ENCODE results near the gene AOPEP.
"Not testable (repeated sequence)": the region's sequence is repeated elsewhere in the genome, so short reads cannot be mapped to it uniquely, and the experiment has no call there.

The AOPEP gene

GRCh38 chr9:94950040-94950578 is 223.6 kb downstream of the AOPEP start:
- H3K9ac ChIP-seq (ENCODE audit: low read length): no peak overlapping the region
- H3K4me3 ChIP-seq (ENCODE audit: low read length): no peak overlapping the region
- H3K9me3 ChIP-seq (ENCODE audit: control insufficient read depth, low read length): no peaks in the 10 kb centered on the region
- H3K27me3 ChIP-seq (ENCODE audit: control insufficient read depth, insufficient read depth, low read length): no peaks in the 10 kb centered on the region
- no peaks in the 10 kb centered on the region for H3K36me3 ChIP-seq (ENCODE audit: control insufficient read depth, insufficient read depth, low read length)
- H3K4me1 ChIP-seq (ENCODE audit: control insufficient read depth, insufficient read depth, low read length): peaks cover 29% of the 10 kb centered on the region

GRCh38 chr9:94950579-94951323 is 224.3 kb downstream of the AOPEP start:
- Histone ChIP-seq H3K36me3 (ENCODE audit: control insufficient read depth, insufficient read depth, low read length) (no peaks in the 10 kb centered on the region), H3K9ac (ENCODE audit: low read length) (no peak overlapping the region), H3K4me1 (ENCODE audit: control insufficient read depth, insufficient read depth, low read length) (peaks cover 26% of the 10 kb centered on the region), H3K4me3 (ENCODE audit: low read length) (no peak overlapping the region), H3K27me3 (ENCODE audit: control insufficient read depth, insufficient read depth, low read length) (no peaks in the 10 kb centered on the region), H3K9me3 (ENCODE audit: control insufficient read depth, low read length) (no peaks in the 10 kb centered on the region)

- Histone ChIP-seq H3K4me3 (ENCODE audit: low read length) (no peak overlapping the region), H3K27me3 (ENCODE audit: control insufficient read depth, insufficient read depth, low read length) (no peaks in the 10 kb centered on the region), H3K36me3 (ENCODE audit: control insufficient read depth, insufficient read depth, low read length) (no peaks in the 10 kb centered on the region), H3K9me3 (ENCODE audit: control insufficient read depth, low read length) (no peaks in the 10 kb centered on the region), H3K9ac (ENCODE audit: low read length) (no peak overlapping the region), H3K4me1 (ENCODE audit: control insufficient read depth, insufficient read depth, low read length) (peaks cover 21% of the 10 kb centered on the region)
Observed at GRCh38 chr9:94951324-94952135, 225.0 kb downstream of the AOPEP start.

- no peak overlapping the region for H3K9ac ChIP-seq (ENCODE audit: low read length)
Observed at GRCh38 chr9:94952565-94953373, 226.3 kb downstream of the AOPEP start.

GRCh38 chr9:94956731-94957130 is 230.2 kb downstream of the AOPEP start:
- H3K9me3 ChIP-seq (ENCODE audit: control insufficient read depth, low read length): no peaks in the 10 kb centered on the region
- no peak overlapping the region for H3K9ac ChIP-seq (ENCODE audit: low read length)
- no peak overlapping the region for H3K4me3 ChIP-seq (ENCODE audit: low read length)
- H3K4me1 ChIP-seq (ENCODE audit: control insufficient read depth, insufficient read depth, low read length): peaks cover 3% of the 10 kb centered on the region
- no peaks in the 10 kb centered on the region for H3K36me3 ChIP-seq (ENCODE audit: control insufficient read depth, insufficient read depth, low read length)
- no peaks in the 10 kb centered on the region for H3K27me3 ChIP-seq (ENCODE audit: control insufficient read depth, insufficient read depth, low read length)

More at GRCh38 chr9:94952565-94953373, 226.3 kb downstream of the AOPEP start:
- H3K4me3 ChIP-seq (ENCODE audit: low read length): no peak overlapping the region
- H3K4me1 ChIP-seq (ENCODE audit: control insufficient read depth, insufficient read depth, low read length): peaks cover 21% of the 10 kb centered on the region
- H3K9me3 ChIP-seq (ENCODE audit: control insufficient read depth, low read length): no peaks in the 10 kb centered on the region
- H3K27me3 ChIP-seq (ENCODE audit: control insufficient read depth, insufficient read depth, low read length): no peaks in the 10 kb centered on the region
- no peaks in the 10 kb centered on the region for H3K36me3 ChIP-seq (ENCODE audit: control insufficient read depth, insufficient read depth, low read length)

GRCh38 chr9:94960964-94961363 is 234.5 kb downstream of the AOPEP start:
- no peaks in the 10 kb centered on the region for H3K27me3 ChIP-seq (ENCODE audit: control insufficient read depth, insufficient read depth, low read length)
- no peaks in the 10 kb centered on the region for H3K4me1 ChIP-seq (ENCODE audit: control insufficient read depth, insufficient read depth, low read length)
- no peak overlapping the region for H3K4me3 ChIP-seq (ENCODE audit: low read length)
- H3K36me3 ChIP-seq (ENCODE audit: control insufficient read depth, insufficient read depth, low read length): no peaks in the 10 kb centered on the region
- no peak overlapping the region for H3K9ac ChIP-seq (ENCODE audit: low read length)
- H3K9me3 ChIP-seq (ENCODE audit: control insufficient read depth, low read length): no peaks in the 10 kb centered on the region

- Histone ChIP-seq H3K4me1 (ENCODE audit: control insufficient read depth, insufficient read depth, low read length) (no peaks in the 10 kb centered on the region), H3K9ac (ENCODE audit: low read length) (no peak overlapping the region), H3K36me3 (ENCODE audit: control insufficient read depth, insufficient read depth, low read length) (no peaks in the 10 kb centered on the region), H3K4me3 (ENCODE audit: low read length) (no peak overlapping the region), H3K27me3 (ENCODE audit: control insufficient read depth, insufficient read depth, low read length) (no peaks in the 10 kb centered on the region), H3K9me3 (ENCODE audit: control insufficient read depth, low read length) (no peaks in the 10 kb centered on the region)
Observed at GRCh38 chr9:94961870-94962269, 235.4 kb downstream of the AOPEP start.

GRCh38 chr9:94965631-94966030 is 239.1 kb downstream of the AOPEP start:
- not testable (repeated sequence) for H3K4me3 ChIP-seq (ENCODE audit: low read length); H3K9ac ChIP-seq (ENCODE audit: low read length); H3K36me3 ChIP-seq (ENCODE audit: control insufficient read depth, insufficient read depth, low read length); H3K9me3 ChIP-seq (ENCODE audit: control insufficient read depth, low read length); H3K27me3 ChIP-seq (ENCODE audit: control insufficient read depth, insufficient read depth, low read length); H3K4me1 ChIP-seq (ENCODE audit: control insufficient read depth, insufficient read depth, low read length)

- H3K36me3 ChIP-seq (ENCODE audit: control insufficient read depth, insufficient read depth, low read length); H3K4me1 ChIP-seq (ENCODE audit: control insufficient read depth, insufficient read depth, low read length); H3K9me3 ChIP-seq (ENCODE audit: control insufficient read depth, low read length); H3K4me3 ChIP-seq (ENCODE audit: low read length); H3K27me3 ChIP-seq (ENCODE audit: control insufficient read depth, insufficient read depth, low read length); H3K9ac ChIP-seq (ENCODE audit: low read length): not testable (repeated sequence)
Observed at GRCh38 chr9:94966046-94966445, 239.5 kb downstream of the AOPEP start.

- Histone ChIP-seq H3K9ac (ENCODE audit: low read length) (no peak overlapping the region), H3K4me3 (ENCODE audit: low read length) (no peak overlapping the region), H3K9me3 (ENCODE audit: control insufficient read depth, low read length) (no peaks in the 10 kb centered on the region), H3K36me3 (ENCODE audit: control insufficient read depth, insufficient read depth, low read length) (no peaks in the 10 kb centered on the region), H3K4me1 (ENCODE audit: control insufficient read depth, insufficient read depth, low read length) (peaks cover 6% of the 10 kb centered on the region), H3K27me3 (ENCODE audit: control insufficient read depth, insufficient read depth, low read length) (no peaks in the 10 kb centered on the region)
Observed at GRCh38 chr9:94967482-94967881, 241.0 kb downstream of the AOPEP start.

- no peaks in the 10 kb centered on the region for H3K9me3 ChIP-seq (ENCODE audit: control insufficient read depth, low read length)
- H3K36me3 ChIP-seq (ENCODE audit: control insufficient read depth, insufficient read depth, low read length): no peaks in the 10 kb centered on the region
- H3K9ac ChIP-seq (ENCODE audit: low read length): peak overlapping the region; percentile 23
- no peak overlapping the region for H3K4me3 ChIP-seq (ENCODE audit: low read length)
- no peaks in the 10 kb centered on the region for H3K27me3 ChIP-seq (ENCODE audit: control insufficient read depth, insufficient read depth, low read length)
- H3K4me1 ChIP-seq (ENCODE audit: control insufficient read depth, insufficient read depth, low read length): peaks cover 17% of the 10 kb centered on the region
Observed at GRCh38 chr9:94971378-94972131, 245.1 kb downstream of the AOPEP start.
